GM19452 (cell line): ENCODE results near the gene C1QTNF12.
"Not testable (repeated sequence)": the region's sequence is repeated elsewhere in the genome, so short reads cannot be mapped to it uniquely, and the experiment has no call there.

Experiments used
- ATAC-seq: cut with Tn5 transposase; IDR thresholded peaks from one replicate; pipeline ENCODE4 v1.9.1; 2021; ENCODE audit not compliant: unreplicated experiment

C1QTNF12 gene

DNA sequence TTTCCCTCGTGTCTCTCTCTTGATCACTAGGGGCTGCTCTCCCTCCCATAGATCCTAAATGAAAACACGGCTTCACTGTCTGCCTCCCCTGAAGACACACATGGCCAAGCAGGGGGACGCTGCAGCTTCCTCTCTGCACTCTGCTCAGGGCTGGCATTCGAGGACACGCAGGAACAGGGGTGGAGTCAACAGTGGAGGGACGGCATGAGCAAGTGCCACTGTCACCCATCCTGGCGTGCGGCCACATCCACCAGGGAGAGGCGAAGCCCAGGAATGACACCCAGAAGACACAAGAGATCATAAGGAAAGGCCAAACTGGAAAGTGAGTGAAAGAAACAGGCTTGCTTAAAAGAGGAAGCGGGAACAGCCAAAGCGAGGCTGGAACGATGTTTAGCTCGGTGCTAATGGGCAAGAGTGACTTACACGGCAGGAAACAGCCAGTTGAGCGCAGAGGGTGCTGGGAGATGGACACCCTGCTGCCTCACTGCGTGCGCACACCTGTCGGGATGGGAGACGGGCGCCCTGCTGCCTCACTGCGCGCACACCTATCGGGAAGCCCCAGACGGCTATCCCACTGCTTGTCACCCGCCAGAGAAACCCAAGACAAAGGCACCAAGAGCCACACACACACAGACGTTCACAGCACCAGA lies 13.6 kb upstream of the C1QTNF12 start:
- ATAC-seq: no peak

DNA sequence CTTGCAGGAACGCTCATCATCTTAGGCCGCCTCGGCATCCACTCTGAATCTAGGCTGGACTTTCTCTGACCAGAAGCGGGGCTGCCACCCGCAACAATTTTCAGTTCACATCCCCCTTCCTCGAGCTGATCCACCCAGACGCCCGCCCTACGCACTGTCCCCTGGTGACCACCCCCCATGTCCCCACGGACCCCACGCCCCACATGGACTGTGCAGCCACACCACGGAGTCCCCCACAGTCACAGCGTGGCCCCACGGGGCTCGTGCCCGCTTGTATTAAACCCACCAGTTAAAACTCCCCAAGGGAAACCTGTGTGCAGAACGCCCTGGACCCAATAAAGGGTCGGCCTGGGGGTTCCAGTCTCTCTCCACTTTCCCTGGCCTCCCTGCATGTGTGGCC lies 13.0 kb upstream of the C1QTNF12 start:
- no peak for ATAC-seq

DNA sequence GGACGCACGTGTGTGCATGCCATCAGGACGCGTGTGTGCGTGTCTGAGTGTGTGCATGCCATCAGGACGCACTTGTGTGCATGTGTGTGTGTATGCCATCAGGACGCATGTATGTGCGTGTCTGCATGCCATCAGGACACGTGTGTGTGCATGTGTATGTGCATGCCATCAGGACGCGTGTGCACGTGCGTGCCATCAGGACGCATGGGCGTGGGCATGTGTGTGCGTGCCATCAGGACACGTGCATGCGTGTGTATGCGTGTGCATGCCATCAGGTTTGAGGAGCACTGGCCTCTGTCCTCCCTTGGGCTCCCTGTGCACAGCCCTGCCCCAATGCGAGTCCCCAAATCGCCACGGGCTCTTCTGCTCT lies 12.6 kb upstream of the C1QTNF12 start:
- ATAC-seq: no peak

DNA sequence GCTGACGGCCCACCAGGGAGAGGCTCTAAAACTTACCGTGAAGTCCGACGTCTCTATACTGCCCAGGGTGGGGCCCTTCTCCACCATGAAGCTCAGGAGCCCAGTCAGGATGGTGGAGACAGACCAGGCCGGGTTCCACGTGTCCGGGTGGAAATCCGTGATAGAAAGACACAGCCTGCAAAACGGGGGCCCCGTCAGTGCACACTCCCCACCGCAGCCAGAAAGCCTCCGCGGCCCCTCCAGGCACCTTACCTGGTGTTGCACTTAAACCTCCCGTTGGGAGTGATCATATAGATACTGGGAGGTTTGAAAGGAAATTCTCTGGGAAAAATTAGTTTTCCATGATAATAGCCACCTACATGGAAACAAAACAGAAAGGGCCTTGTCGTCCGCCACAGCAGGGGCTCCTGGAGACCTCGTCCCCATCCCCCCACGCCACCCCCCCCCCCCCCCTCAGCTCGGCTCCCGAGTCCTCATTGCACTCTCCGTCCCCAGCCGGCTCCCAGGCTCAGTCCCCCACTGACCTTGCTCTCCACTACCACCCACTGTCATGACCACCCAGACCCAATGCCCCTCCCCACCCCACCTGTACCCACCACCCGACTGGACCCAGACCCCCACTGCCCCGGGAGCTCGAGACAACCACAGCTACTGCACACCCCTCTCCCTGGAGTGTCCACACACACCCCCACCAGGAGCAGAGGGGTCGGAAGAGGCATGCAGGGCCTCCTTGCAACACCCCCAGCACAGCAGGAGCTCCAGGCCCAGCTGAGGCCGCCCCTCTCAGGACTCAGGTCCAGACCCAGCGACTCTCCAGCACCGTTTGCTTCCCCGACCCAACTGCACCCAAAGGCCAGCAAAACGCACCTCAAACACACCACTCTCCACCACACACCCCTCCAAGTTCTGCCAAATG lies 10.7 kb upstream of the C1QTNF12 start:
- no peak for ATAC-seq

DNA sequence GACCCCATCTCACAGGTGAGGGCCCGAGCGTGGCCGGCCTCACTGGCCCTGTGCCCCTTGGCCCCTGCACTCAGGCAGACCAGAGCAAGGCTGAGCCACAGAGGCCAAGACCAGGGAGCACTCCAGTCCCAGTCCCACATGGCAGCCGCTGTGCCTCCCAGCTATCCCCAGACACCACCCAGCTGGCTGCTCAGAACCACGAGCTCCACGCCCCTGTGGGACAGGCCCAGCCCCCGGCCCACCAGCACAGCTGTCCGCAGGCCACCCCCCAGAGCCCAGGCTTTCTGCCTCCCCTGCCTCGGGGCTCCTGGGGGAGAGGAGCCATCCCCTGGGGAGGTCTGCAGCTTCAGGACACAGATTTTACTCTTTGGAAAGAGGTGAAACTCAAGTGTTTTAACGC lies 9.1 kb upstream of the C1QTNF12 start:
- no peak for ATAC-seq

DNA sequence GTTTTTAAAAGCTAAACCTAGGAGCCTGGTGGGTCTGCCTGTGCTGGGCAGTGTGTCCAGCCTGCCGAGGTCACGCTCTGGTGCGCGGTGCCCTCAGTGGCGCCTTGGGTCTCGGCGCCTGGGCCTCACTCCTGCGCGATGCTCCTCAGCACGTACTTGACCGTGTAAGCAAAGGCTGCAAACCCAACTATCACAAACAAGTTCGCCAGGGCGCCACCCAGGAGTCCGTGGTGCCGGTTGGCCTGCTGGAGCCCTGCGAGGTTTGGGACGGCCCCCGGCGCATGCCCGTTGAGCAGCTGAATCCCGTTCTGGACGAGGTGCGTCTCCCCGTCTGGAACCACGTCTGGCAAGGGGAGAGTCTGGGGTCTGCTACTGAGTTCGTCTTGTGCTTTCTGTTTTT lies 8.6 kb upstream of the C1QTNF12 start:
- no peak for ATAC-seq

DNA sequence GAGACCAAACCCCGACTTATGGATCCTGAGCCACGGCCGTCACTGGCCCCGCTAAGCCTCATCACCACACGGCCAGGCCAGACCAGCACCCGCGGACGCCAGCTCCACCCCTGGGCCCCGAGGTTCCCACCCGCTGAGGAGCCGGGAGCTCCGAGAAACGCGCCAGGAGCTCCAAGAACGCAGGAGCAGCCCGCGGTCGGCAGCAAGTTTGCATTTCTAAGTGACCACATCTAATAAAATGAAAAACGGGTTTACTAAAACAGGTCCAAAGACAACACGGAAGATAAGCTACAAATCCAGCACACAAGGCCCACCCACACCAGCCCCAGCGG lies 8.1 kb upstream of the C1QTNF12 start:
- no peak for ATAC-seq

DNA sequence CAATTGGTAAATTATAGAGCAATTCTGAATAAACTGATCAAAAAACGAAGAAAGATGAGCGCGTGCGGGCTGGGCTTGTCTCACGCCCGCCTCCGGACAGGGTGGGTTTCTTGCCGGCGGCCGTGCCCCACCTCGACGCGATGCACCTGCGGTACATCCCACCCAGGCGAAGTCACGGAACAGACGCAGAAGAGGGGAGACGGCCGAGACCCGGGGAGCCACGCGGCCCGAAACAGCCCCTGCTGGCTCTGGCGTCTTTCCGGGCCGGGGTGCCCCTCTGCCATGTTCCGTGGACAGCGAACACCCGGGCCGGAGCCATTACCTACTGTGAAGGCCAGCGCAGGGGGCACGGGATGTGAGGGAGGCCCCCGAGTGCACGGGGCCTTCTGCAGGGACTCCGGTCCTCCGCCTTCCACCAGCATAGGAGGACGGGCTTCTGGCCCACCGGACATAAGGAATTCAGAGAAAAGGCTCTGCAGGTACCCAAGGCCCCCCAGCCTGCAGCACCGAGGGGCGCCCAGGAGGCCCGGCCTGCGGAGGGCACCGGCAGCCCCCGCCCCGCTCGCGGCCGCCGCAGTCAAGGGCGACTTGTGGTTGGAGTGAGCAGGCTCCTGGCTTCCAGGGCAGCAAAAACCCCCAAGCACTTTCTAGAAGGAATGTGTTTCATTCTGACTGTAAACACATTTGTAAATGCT lies 7.6 kb upstream of the C1QTNF12 start:
- no peak for ATAC-seq

DNA sequence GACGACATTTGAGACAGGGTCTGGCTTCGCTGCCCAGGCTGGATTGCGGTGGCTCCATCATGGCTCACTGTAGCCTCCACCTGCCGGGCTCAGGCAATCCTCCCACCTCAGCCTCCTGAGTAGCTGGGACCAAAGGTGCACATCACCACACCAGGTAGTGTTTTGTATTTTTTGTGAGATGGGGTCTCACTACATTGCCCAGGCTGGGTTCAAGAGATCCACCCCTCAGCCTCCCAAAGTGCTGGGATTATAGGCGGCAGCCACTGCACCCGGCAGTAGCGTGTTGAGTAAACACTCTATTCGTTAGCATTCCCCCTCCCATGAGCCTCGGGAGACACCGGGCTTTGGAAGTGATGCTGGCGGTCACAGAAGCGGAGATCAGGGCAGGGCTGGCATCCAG lies 6.8 kb upstream of the C1QTNF12 start:
- no peak for ATAC-seq

DNA sequence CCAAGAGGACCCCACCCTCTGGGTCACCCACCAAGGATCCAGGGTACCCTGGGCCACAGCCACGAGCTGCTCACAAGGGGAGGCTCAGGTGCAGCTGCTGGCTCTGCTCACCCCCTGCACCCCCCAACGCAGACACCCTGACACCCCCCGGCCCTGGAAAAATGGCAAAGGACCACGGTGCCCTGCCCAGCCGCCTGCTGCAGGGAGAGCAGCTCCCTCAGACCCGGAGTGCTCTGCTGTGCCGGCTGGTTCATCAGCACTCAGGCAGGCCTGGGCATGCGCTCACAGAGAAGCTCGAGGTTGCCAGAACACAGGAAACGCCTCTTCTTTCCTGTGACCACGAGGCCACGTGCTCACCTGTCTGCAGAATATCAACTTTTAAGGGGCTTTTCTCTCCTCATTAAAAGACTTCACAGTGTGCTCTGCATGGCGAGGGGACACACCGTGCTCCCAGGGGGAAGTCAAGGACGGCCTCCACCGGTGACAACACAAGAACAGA lies 4.3 kb upstream of the C1QTNF12 start:
- no peak for ATAC-seq

DNA sequence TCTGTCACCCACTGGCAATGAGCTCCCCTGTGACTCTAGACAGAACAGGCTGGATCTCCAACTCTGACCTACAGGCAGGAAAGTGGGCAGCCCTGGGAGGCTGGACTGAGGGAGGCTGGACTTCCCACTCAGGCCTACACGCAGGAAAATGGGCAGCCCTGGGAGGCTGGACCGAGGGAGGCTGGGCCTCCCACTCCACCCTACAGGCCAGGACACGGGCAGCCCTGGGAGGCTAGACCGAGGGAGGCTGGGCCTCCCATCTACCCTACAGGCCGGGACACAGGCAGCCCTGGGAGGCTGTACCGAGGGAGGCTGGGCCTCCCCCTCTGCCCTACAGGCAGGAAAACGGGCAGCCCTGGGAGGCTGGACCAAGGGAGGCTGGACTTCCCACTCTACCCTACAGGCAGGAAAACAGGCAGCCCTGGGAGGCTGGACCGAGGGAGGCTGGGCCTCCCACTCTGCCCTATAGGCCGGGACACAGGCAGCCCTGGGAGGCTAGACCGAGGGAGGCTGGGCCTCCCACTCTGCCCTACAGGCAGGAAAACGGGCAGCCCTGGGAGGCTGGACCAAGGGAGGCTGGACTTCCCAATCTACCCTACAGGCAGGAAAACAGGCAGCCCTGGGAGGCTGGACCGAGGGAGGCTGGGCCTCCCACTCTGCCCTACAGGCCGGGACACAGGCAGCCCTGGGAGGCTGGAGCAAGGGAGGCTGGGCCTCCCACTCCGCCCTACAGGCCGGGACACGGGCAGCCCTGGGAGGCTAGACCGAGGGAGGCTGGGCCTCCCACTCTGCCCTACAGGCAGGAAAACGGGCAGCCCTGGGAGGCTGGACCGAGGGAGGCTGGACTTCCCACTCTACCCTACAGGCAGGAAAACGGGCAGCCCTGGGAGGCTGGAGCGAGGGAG lies 1.7 kb upstream of the C1QTNF12 start:
- not testable (repeated sequence) for ATAC-seq

DNA sequence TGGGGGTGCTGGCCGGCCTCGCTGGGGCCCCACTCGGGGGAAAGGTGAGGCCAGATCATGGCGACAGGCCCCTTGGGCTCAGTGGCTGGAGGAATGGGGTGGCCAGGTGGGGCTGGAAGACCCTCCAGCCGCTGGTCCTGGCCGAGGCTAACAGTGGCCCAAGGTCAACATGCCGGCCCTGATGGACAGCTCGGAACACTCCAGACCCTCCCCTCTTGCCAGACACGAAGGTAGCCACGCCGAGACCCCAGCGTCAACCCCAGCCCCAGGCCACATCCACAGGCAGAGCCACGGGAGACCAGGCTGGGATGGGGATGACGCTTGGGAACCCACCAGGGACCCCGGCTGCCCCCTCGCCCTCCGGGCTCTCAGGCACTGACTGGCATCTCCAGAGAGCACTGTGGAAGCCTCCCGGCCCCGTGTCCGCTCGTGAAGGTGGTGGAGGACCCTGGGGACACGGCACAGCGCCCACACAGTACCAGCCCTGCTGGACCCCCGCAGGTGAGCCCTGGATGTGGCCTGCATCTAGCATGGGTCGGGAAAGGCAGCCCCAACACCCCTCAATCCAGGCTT lies 905 bp upstream of the C1QTNF12 start:
- ATAC-seq: no peak

DNA sequence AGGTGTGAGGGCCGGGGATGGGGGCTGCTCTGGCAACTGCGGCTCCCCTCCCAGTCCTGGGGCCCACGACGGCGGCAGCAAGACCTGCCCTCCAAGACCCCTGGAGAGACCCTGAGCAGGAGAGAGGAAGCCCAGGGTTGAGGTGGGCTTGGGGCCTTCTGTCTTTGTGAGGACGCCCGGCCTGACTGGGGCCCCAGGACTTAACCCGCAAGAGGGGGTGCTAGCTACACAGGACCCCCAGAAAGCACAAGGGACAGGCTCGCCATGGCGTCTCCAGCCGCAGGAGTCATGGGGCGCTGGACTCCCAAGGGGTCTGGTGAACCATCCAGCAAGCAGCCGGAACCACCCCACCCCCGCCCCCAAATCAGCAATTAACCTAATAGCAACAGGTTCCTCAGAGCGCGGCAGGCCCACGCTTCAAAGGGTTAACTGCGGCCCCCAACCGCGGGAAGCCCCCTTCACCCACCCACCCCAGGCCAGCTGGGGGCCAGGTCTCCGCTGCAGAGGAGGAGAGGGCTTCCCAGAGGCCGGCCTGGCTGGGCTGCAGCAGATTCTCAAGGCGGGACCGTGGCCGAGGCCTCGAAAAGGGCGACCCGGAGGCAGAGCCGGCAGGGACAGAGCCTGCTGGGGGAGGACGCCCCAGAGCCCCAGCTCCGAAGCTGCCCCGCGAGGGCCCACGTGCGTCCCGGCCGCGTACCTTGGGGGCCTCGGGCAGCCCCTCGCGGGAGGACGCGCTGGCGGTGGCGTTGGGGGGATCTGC lies 525 bp downstream of the C1QTNF12 start:
- no peak for ATAC-seq

DNA sequence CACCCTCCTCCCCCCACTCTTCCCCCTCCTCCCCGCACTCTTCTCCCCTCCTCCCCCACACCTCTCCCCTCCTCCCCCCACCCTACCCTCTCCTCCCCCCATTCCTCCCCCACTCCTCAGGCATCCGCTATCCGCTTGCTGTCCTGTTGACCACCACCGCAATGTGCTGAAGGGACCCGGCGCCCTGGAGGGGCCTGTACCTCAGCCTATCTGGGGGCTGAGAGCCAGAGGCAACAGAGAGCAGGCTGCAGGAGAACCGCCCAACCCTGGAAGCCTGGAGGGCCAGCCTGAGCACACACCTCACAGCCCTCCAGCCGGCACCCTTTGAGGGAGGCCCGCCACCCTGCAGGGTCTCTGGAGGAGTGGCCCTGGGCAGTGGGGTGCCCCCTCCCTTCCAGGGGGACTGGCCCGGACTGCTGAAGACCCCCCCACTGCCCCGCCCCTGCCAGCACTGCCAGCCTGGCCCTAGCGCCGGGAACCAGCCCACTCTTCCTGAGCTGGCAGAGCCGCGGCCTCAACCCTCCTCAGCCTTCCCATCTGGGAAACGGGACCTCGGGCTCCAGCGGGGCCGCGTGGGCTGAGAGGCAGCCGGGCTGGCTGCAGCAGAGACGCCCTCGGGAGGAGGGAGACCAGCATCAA lies 1.2 kb downstream of the C1QTNF12 start:
- ATAC-seq: no peak

DNA sequence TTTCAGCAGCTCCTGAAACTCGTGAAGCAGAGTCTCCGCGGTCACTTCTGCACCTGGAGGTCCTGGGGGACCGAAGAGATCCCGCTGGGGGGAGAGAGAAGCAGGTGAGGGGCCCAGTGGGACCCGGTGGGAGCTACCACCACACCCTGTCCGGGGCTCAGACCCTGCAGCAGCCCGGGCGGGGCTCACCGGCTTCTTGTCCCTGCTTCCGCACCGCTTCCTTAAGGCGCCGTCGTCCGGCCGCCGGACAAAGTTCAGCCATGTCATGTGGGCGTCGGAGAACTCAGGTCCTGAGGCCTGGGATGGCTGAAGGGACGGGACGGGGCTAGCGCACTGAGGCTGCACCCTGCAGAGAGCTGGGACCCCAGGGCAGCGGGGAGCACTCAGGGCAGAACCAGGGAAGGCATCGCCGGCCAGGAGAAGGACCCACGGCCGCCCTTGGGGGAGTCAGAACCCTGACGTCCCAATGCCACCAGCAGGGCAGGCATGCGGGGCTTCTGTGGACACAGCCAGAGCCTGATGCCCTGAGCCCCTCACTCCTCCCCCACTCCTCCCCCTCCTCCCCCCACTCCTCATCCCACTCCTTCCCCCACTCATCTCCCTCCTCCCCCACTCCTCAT lies 2.2 kb downstream of the C1QTNF12 start:
- ATAC-seq: no peak

DNA sequence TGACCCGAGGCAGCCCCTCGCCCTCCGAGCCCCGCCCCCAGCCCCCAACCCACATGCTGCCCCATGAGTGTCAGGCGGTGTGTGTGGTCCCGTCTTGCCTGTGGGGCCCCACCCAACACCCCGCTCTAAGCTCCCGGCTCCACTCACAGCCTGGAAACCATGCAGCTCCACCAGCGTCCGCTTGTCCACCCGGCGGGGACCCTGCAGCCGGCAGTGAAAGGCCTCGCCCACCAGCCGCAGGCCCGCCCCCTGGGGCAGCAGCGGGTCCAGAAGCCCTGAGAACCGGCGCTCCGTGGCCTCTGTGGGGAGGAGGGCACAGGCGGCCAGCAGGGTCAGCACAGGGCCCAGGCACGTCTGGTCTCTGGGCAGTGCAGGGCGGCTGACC lies 2.7 kb downstream of the C1QTNF12 start:
- no peak for ATAC-seq

DNA sequence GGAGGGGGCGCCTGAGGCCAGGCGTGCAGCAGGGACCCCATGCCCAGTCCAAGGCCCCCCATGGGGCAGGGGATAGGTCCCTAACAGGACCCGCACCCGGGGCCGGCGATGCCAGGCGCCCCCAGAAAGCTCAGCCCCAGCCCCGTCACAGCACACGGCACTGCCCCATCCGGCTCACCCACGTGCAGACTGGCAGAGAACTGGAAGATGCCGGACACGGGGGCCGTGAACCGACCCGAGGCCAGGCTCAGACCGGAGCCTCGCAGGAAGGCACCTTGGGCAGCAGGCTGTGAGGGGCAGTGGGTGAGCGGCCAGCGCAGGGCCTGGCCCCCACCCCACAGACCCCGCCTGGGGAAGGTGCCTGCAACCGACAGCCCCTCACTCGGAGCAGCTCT lies 3.3 kb downstream of the C1QTNF12 start:
- no peak for ATAC-seq

DNA sequence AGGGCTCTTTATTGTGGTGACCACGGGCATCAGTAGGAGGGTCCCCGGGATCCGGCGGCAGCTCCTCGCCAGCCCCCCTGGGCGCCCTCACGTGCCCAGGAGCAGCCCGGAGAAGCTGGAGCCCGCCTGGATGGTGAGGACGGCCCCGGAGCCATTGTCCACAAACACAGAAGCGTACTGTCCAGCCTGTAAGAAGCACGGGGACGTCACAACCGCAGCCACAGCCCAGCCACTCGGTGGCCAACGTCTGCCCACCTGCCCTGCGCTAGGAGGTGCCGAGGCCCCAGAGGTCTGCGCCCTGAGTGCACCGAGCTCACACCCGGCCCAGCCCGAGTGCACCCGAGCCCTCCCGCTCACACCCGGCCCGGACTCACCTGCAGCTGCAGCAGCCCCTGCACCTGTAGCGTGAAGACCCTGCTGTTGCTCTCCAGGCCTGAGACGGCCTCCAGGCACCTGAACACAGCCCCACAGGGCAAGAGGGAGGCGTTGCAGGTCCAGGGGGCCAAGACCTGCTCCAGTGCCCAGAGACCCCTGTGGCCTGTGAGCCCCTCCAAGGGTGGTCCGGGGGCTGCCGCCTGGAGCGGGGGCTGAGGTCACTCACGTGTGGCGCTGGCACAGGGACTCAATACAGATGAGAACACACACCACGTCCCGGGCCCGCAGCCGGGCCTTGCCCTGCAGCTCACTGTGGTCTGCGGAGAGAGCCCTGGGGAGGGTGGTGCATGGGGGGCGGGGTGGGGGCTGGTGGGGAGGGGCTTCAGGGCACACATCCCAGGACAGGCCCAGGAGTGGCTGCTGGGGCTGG lies 3.9 kb downstream of the C1QTNF12 start:
- ATAC-seq: no peak
